D721Med (cell line): Measurements from ENCODE around the gene UNC50.

ENCODE experiments used
- DNase-seq: peaks from one replicate; pipeline ENCODE4 v3.0.0; 2011; ENCODE audit warnings: low spot score; ENCODE audit not compliant: insufficient read length
- FAIRE-seq: peaks from 2 replicates; lab custom pipeline; 2011; peaks lifted over from hg19 to GRCh38; lab: Jason Lieb, UNC
- TF ChIP-seq, protein P1 (sequence below): IDR thresholded peaks from 2 replicates; pipeline ENCODE4 v1.5.1; 2012; ENCODE audit warnings: mild to moderate bottlenecking, control low read depth; ENCODE audit not compliant: insufficient read depth; ENCODE audit errors: missing control alignments

Gene UNC50

DNA sequence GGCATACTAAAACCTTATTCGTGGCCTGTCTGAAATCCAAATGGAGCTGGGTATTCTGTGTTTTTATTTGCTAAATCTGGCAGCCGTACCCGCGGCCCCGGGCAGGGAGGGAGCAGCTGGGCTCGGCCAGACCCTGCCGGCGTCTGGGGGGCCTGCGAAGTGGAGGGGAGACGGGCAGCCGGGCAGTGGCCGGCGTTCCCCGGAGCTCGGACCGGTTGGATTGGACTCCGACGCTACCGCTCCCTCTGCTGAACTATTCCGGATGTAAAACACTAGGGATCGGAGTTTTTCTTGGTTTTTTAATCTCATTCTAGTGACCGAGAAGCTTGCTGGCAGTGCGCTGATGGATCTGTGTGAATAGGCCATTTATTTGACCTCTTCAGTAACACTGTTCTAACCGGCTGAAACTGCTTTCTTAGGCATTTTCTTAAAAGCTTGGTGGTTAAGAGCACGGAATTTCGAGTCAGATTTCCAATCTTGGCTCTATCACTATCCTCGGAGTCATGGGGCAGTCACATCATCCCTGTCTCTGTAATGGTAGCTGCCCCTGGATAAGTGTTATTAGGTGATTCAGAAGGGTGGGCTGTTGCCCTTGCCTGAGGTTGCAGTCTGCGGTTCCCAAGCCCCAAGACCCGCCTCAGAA lies 694 bp downstream of the UNC50 start:
- TF ChIP-seq, protein P1, sequence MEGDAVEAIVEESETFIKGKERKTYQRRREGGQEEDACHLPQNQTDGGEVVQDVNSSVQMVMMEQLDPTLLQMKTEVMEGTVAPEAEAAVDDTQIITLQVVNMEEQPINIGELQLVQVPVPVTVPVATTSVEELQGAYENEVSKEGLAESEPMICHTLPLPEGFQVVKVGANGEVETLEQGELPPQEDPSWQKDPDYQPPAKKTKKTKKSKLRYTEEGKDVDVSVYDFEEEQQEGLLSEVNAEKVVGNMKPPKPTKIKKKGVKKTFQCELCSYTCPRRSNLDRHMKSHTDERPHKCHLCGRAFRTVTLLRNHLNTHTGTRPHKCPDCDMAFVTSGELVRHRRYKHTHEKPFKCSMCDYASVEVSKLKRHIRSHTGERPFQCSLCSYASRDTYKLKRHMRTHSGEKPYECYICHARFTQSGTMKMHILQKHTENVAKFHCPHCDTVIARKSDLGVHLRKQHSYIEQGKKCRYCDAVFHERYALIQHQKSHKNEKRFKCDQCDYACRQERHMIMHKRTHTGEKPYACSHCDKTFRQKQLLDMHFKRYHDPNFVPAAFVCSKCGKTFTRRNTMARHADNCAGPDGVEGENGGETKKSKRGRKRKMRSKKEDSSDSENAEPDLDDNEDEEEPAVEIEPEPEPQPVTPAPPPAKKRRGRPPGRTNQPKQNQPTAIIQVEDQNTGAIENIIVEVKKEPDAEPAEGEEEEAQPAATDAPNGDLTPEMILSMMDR, result no peak
- no peak for DNase-seq
- no peak for FAIRE-seq

DNA sequence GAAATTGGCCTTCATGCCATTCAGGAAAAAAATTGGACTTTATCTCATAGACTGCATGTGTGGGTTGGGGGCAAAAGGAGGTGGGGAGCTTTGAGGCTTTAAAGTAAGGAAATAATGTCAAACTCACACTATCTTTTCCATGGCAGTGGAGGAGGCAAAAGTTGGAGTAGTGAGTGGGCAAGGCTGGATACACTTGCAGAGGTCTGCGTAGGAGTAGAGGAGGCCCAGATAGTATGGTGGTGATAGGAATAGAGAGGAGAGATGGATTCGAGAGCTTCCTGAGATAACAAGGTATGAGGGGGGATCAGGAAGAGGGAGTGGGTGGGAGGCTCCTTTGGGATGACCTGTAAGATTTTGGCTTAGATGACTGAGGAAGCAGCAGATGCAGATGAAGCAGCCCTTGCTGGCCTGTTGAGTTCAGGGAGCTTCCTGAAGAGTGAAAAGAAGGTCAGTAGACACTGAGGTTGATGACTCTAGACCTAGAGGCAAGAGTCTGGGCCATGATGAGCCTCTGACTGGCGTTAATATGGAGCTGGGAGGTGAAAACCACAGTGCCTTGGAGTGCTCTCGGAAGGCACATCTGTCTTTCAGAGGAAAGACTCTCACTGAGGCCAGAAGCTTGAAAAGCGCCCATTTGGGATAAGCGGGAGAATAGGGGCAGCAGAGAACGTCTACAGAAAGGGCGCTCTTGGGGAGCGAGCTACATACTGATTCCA lies 5.8 kb downstream of the UNC50 start:
- TF ChIP-seq, protein P1, result no peak
- FAIRE-seq, result no peak
- no peak for DNase-seq

DNA sequence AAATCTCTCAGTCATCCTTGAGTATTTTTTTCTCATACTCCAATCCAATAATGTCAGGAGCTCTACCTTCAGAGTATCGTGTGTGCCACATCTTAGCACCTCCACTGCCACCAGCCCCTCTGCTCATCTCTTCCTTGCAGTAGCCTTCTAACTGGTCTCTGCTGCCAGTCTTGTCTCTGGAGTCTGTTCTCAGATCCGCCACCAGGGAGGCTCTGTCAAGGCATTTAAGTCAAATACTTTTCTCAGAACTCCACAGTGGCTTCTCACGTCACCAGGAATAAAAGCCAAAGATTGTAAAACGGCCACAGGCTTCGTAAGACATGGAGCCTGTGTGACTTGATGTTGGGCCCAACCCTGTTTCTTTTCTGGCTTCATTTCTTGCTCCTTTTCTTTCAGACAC lies 7.1 kb downstream of the UNC50 start:
- TF ChIP-seq, protein P1, result no peak
- DNase-seq (no peak), FAIRE-seq (no peak)

DNA sequence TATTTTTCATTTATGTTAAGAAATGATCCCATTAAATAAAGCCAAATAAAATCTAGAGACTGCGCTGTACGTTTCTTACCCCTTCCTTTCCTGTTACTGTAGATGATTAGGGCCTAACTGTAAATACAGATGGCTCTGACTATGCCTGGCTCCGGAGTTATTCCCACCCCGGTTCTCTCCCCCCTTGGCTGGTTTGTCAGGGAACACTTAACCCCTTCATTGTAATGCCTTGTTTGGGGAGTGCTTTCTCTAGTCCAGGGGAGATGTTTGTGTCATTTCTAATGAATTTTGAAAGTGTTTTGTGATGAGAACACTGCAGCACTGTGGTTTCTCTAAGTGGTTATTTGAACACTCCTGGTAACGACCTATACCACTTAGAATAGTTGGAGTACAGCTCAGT lies 8.8 kb downstream of the UNC50 start:
- TF ChIP-seq, protein P1, result no peak

DNA sequence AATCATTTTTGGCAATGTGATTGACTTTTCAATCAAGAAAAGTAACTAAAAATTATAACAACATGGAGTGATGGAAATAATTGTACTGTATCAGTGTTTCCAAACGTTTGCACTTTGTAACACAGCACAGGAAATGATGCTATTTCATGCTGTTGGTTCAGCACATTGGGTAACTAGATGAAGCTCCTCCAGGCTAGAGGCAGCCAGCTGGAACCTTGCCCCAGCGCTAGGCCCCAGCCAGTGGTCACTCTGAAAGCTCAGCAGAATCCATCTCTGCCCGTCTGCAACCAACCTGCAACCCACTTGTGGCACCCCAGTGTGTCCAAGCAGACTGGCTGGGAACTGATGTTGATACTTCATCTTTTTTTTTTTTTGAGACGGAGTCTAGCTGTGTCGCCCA lies 15.3 kb downstream of the UNC50 start:
- TF ChIP-seq, protein P1, result no peak
- DNase-seq (no peak), FAIRE-seq (no peak)

More for the DNA sequence above, 8.8 kb downstream of the UNC50 start:
- DNase-seq, result no peak
- FAIRE-seq, result no peak

DNA sequence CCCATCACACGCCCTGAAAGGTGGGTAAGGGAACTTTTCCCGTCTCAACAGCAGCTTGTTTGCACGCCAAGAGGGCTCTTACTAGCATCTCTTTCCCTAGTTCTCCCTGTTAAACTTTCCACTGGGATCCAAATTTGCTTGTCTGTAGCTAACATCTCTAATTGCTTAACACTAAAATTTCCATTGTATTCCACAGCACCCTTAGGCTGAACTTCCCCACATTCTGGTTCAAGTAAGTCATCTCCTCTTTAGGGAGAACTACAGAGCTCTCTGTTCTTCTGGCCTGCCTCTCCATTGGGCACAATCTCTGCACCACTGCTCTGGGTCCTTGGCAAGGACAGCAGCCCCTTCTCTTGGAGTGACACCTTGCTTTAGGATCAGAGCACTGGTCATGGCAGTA lies 24.0 kb downstream of the UNC50 start:
- FAIRE-seq (no peak), DNase-seq (no peak)
- TF ChIP-seq, protein P1, result no peak
